Activated naive CD4-positive, alpha-beta T cell treated with anti-CD3 and anti-CD28 coated beads for 36 hours (primary cell): ENCODE results near the gene PPP3R1. TPM values are rescaled to one million over a fixed set of nuclear protein-coding genes. Genes with fewer than 3 reads are reported as not detected.
A peak's percentile ranks its signal among the peaks of the same experiment; 100 is the strongest.

Experiments
- CTCF ChIA-PET: fragments of 350-600 bp; sonication (Branson Sonifier 250); formaldehyde crosslinking; loops from one replicate; lab custom pipeline; 2021; ENCODE audit warnings: antibody characterized with exemption; lab: Charles Lee
- DNase-seq: peaks from one replicate; pipeline ENCODE4 v3.0.0-alpha.2; 2020
- H3K27ac Mint-ChIP-seq: one replicate; pipeline ENCODE4 v1.8.0; 2021; ENCODE audit warnings: mild to moderate bottlenecking, mixed read lengths
- H3K27me3 Mint-ChIP-seq: one replicate; pipeline ENCODE4 v1.8.0; 2021; ENCODE audit warnings: low read depth, mixed read lengths
- H3K36me3 Mint-ChIP-seq: one replicate; pipeline ENCODE4 v1.8.0; 2021; ENCODE audit warnings: low read depth, mixed read lengths
- H3K4me1 Mint-ChIP-seq: one replicate; pipeline ENCODE4 v1.8.0; 2021; ENCODE audit warnings: low read depth, mixed read lengths
- H3K4me3 Mint-ChIP-seq: one replicate; pipeline ENCODE4 v1.8.0; 2021; ENCODE audit warnings: mild to moderate bottlenecking, moderate library complexity, mixed read lengths
- H3K9me3 Mint-ChIP-seq: one replicate; pipeline ENCODE4 v1.8.0; 2021; ENCODE audit warnings: mixed read lengths
- intact Hi-C: fragments of 100-400 bp; cut with micrococcal nuclease; formaldehyde crosslinking; loops from one replicate; pipeline ENCODE4 v1.15.1; 2023
- total RNA-seq, 2 experiments: library from RNA; stranded (reverse); gene quantifications; one replicate each; pipeline ENCODE4 v1.2.3, GENCODE V29; 2021

The PPP3R1 gene
- total RNA-seq, 2 experiments from 2014 or later, result 61.3 to 63.5 TPM

DNA sequence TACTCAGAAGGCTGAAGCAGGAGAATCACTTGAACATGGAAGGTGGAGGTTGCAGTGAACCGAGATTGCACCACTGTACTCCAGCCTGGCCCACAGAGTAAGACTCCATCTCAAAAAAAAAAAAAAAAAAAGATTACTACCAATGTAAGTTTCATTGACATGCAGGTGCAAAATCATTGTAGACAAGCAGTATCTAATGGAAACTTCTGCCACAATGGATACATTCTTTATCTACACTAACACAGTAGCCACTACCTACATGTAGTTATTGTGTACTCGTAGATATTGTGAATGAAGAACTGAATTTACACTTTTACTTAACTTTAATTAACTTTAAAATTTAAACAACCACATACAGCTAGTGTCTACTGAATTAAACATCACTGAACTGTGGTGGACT is 10.6 kb downstream of the PPP3R1 start:
- intact Hi-C loops, result no loop called here
- DNase-seq, result no peak
- peaks cover 2% of the 10 kb centered on the region for H3K36me3 Mint-ChIP-seq
- no peaks in the 10 kb centered on the region for H3K27me3 Mint-ChIP-seq
- CTCF ChIA-PET, result interaction anchor here (1.5 kb wide), 1 partner anchor 46 kb away, joined by 4 read pairs; no protein-coding TSS in a partner anchor
- no peaks in the 10 kb centered on the region for H3K9me3 Mint-ChIP-seq
- no peak overlapping the region for H3K27ac Mint-ChIP-seq
- H3K4me3 Mint-ChIP-seq, result no peak overlapping the region
- H3K4me1 Mint-ChIP-seq, result peaks cover 52% of the 10 kb centered on the region

DNA sequence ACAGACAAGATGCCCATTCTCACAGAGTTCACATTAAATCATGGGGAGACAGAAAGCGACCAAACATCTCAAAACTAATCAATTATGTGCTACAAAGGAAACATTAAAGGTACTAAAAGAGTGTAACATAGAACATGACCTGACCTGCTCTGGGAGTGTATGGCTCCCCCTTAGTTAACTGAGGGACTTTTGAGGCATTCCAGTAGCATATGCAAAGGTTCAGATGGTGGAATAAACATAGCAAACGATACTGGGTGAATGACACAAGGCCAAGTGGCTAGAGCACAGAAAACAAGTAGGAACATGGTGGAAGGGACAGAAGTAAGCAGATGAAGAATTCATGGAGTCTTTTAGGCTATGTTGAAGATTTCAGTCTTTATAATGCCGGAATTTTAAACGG is 11.9 kb downstream of the PPP3R1 start:
- CTCF ChIA-PET, result no interaction called here
- no peak overlapping the region for H3K4me3 Mint-ChIP-seq
- H3K4me1 Mint-ChIP-seq, result peaks cover 64% of the 10 kb centered on the region
- no peak overlapping the region for H3K27ac Mint-ChIP-seq
- H3K27me3 Mint-ChIP-seq, result no peaks in the 10 kb centered on the region
- no peaks in the 10 kb centered on the region for H3K9me3 Mint-ChIP-seq
- H3K36me3 Mint-ChIP-seq, result peaks cover 2% of the 10 kb centered on the region
- DNase-seq, result no peak
- intact Hi-C loops, result no loop called here

DNA sequence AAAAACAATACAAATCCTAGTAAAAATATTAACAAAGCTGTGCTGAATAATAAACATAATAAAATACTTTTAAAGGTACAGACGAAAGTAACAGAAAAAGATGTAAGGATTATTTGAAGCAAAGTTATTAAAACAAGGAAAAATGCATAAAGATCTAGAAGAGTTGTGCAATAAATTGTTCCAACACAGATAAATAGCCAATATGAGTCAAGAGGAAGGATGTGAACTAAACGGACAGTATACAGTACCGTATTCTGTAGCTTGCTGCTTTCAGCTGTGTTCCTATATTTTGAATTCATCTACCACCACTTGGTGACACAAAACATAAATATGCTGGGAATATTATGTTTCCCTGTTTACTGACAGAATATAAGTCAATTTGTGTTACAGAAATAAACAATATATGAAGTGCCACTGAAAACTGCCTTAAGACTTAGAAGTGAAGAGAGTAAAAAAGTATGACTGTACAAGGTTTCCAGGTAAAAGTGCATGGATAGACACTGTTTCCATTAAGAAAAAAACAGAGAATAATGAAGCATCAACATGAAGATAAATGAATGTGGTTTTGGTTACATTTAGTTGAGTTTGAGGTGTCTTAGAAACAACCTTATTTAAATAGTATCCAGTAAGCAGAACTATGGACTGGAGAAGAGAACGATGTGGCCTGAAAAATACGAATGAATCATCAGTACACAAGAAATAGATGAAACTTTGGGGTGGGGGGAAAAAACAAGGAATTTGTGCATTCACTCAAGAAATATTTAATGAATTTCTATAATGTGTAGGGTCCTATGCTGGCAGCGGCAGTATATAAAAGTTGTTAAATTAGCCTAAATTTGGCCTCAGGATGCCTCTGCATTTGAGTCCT is 13.1 kb downstream of the PPP3R1 start:
- Mint-ChIP-seq H3K27me3 (no peaks in the 10 kb centered on the region), H3K36me3 (peaks cover 2% of the 10 kb centered on the region), H3K9me3 (no peaks in the 10 kb centered on the region), H3K4me3 (no peak overlapping the region), H3K27ac (no peak overlapping the region), H3K4me1 (peaks cover 76% of the 10 kb centered on the region)
- intact Hi-C loops, result loop anchor here (1.0 kb wide), 1 partner anchor 12 kb away; no protein-coding TSS in a partner anchor
- no peak for DNase-seq
- CTCF ChIA-PET, result no interaction called here

DNA sequence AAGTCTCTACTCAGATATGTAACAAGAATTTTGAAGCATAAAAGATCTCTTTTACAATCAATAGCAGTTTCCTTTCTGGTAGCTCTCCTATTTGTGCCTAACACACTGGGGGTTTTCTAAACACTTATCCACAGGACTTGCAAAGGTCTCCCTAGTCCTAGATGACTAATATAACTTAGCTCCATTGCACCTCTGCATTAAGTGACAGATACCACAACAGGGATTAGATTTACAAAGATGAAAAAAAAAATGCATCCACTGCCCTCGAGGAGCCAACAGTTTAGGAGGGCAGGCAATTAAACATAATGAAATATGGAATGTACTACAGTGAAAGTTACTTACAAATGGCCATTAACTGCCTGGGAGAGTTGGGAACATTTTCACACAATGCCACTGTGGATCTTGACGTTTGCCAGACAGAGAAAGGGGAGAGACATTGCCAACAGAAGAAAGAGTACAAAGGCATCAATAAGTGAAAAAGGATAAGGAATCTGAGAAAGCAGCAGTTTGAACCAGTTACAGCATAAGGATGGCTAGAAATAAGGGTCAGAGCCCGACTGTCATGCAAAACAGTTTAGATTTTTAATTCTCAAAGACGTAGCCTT is 14.3 kb downstream of the PPP3R1 start:
- intact Hi-C loops, result no loop called here
- Mint-ChIP-seq H3K4me1 (peaks cover 77% of the 10 kb centered on the region), H3K27ac (peak overlapping the region; percentile 23), H3K4me3 (no peak overlapping the region), H3K9me3 (no peaks in the 10 kb centered on the region), H3K27me3 (no peaks in the 10 kb centered on the region), H3K36me3 (peaks cover 2% of the 10 kb centered on the region)
- no peak for DNase-seq
- CTCF ChIA-PET, result interaction anchor here (0.8 to 1.0 kb wide), 3 partner anchors 12 to 49 kb away, joined by 3 to 6 read pairs (median 4); no protein-coding TSS in a partner anchor

DNA sequence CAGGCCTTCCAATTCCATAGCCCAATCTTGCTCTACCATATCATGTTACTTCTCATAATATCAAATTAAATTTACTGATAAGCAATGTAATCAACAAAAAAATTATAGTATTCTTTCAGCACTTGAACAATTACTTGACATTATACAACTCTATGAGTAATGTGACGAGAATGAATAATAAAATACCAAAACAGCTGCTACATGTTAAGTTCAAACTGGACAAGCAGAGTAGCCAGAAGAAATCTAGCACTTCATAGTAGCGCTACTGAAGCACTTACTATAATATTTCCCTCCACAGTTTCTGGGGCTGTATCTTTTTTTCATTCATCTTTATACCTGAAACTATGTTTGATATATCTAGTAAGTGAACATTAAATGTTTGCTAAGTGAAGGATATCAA is 14.9 kb downstream of the PPP3R1 start:
- intact Hi-C loops, result no loop called here
- Mint-ChIP-seq H3K27ac (no peak overlapping the region), H3K36me3 (peaks cover 2% of the 10 kb centered on the region), H3K9me3 (no peaks in the 10 kb centered on the region), H3K27me3 (no peaks in the 10 kb centered on the region), H3K4me3 (no peak overlapping the region), H3K4me1 (peaks cover 81% of the 10 kb centered on the region)
- DNase-seq, result no peak
- CTCF ChIA-PET, result interaction anchor here (0.9 to 1.0 kb wide), 2 partner anchors 13 to 42 kb away, joined by 3 to 6 read pairs; no protein-coding TSS in a partner anchor

DNA sequence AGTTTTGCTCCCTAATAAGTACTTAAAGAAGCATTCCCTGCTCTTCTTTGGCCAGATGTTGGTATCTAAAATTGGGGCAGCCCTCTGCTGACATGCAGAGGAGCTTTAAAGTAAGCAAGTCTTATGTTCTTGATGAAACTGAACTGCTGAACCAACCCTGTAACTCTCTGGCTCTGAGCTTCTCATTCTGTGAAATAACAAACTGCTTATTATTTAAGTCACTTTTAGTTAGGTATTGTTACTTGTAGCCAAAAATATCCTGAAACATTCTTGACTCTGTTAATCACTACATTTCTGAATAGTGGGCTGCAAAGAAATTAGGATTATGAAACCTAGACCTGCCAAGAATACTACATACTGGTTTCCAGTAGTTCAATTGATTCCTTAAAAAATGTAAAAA is 15.5 kb downstream of the PPP3R1 start:
- no peak for DNase-seq
- Mint-ChIP-seq H3K27ac (no peak overlapping the region), H3K36me3 (peaks cover 2% of the 10 kb centered on the region), H3K27me3 (no peaks in the 10 kb centered on the region), H3K4me1 (peaks cover 83% of the 10 kb centered on the region), H3K4me3 (no peak overlapping the region), H3K9me3 (no peaks in the 10 kb centered on the region)
- CTCF ChIA-PET, result interaction anchor here (0.6 to 1.1 kb wide), 6 partner anchors 13 to 190 kb away, joined by 3 to 6 read pairs (median 3); no protein-coding TSS in a partner anchor
- intact Hi-C loops, result no loop called here

DNA sequence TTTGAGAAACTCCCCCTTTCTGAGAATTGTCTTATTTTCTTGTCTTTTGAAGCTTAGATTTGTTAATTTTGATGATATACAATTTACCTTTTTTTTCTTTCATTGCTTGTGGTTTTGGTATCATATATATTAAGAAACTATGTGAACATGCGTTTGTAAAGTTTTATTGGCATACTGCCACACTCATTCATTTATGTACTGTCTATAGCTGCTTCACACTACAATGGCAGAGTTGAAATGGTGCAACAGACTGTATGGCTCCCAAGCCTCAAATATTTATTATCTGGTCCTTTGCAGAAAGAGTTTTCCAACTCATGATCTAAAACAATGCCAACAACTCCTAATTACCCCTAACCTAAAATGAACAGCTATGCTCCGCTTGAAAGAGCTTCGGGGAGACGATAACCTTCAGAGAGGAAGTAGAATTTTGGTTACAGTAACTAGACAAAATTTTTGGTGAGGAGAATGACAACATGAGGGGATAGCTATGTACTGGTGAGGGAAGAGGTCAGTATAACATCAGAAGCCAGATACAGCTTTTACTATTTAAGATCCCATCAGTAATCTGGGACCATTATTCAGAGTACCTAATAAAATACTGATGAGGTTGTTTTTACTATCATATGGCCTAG is 16.1 kb downstream of the PPP3R1 start:
- CTCF ChIA-PET, result interaction anchor here (0.6 to 1.1 kb wide), 5 partner anchors 13 to 189 kb away, joined by 3 read pairs; no protein-coding TSS in a partner anchor
- no peaks in the 10 kb centered on the region for H3K9me3 Mint-ChIP-seq
- intact Hi-C loops, result no loop called here
- no peaks in the 10 kb centered on the region for H3K27me3 Mint-ChIP-seq
- peaks cover 83% of the 10 kb centered on the region for H3K4me1 Mint-ChIP-seq
- peaks cover 2% of the 10 kb centered on the region for H3K36me3 Mint-ChIP-seq
- DNase-seq, result no peak
- no peak overlapping the region for H3K27ac Mint-ChIP-seq
- no peak overlapping the region for H3K4me3 Mint-ChIP-seq

DNA sequence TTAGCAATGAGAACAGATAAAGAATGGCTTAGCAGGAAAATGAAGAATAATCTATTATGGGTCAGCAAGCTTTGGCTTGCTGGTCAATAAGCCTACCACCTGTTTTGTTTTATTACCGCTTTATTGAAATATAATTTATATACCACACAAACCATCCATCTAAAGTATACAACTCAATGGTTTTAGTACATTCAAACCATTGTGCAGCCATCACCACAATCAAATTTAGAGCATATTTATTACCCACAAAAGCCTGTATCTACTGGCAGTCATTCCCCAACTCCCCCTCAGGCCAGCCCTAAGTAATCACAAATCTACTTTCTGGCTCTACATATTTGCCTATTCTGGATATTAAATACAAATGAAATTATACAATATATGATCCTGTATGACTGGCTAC is 17.2 kb downstream of the PPP3R1 start:
- CTCF ChIA-PET, result interaction anchor here (0.6 kb wide), 1 partner anchor 15 kb away, joined by 3 read pairs; no protein-coding TSS in a partner anchor
- Mint-ChIP-seq H3K27ac (no peak overlapping the region), H3K4me3 (no peak overlapping the region), H3K36me3 (no peaks in the 10 kb centered on the region), H3K4me1 (peaks cover 83% of the 10 kb centered on the region), H3K27me3 (no peaks in the 10 kb centered on the region), H3K9me3 (no peaks in the 10 kb centered on the region)
- DNase-seq, result no peak
- intact Hi-C loops, result no loop called here

DNA sequence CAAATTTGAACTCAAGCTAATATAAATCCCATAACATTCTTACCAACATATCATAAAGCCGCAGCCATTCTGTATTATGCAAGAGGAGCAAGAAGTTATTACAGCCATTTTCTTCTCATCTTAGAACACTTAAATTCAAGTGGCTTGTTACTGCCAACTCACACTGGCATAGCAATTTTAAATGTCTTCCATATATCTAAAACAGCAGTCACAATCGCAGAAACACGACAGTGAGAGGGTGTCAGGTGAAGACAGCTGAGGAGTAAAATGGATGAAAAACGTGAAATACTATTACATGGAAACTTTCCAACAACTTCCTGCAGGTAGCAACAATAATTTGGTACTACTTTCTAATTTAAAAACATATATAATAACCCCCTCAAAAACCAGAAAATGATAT is 17.9 kb downstream of the PPP3R1 start:
- H3K27me3 Mint-ChIP-seq, result no peaks in the 10 kb centered on the region
- H3K4me1 Mint-ChIP-seq, result peaks cover 82% of the 10 kb centered on the region
- no peak overlapping the region for H3K4me3 Mint-ChIP-seq
- H3K9me3 Mint-ChIP-seq, result no peaks in the 10 kb centered on the region
- no peak for DNase-seq
- H3K27ac Mint-ChIP-seq, result no peak overlapping the region
- CTCF ChIA-PET, result no interaction called here
- intact Hi-C loops, result no loop called here
- no peaks in the 10 kb centered on the region for H3K36me3 Mint-ChIP-seq

DNA sequence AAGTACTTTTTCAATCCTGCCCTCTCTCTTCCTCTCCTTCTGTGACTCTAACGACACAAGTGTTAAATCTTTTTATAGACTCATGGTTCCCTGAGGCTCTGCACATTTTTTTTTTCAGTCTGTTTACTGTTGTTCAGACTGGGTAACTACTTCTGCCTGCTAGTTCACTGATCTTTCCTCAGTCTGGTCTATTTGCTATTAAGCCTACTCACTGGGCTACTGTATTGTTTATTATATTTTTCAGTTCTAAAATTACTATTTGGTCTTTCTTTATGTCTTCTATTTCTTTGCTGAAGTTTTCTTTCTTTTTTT is 21.3 kb downstream of the PPP3R1 start:
- H3K27ac Mint-ChIP-seq, result no peak overlapping the region

DNA sequence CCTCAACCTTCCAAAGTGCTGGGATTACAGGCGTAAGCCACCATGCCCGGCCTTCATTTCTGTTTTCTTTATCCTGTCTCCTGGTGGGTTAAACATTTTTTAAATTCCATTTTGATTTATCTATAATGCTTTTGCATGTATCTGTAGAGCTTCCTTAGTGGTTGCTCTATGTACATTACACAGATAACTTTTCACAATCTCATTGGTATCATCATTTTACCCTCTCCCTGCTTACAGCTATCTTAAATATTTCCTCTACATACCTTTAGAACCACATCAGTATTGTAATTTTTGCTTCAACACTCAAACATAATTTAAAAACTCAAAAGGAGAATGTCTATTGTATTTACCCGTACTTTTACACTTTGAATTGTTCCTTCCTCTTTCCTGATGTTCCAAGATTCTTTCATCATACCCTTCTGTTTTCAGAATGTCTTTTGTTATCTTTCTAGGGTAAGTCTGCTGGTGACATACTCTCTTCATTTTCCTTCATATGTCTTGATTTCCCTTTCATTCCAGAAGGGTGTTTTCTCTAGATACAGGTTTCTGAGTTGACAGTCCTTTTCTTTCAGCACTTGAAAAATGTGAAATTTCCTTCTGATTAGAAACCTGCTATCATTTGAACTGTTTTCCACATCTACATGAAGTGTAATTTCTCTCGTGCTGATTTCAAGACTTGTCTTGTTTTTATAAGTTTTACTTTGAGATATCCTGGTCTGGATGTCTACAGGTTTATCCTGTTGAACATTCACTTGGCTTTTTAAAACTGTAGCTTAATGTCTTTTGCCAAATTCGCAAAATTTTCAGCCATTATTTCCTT is 21.9 kb downstream of the PPP3R1 start:
- CTCF ChIA-PET, result interaction anchor here (0.7 to 1.6 kb wide), 4 partner anchors 11 to 45 kb away, joined by 3 to 6 read pairs (median 4); no protein-coding TSS in a partner anchor
- intact Hi-C loops, result no loop called here
- H3K4me3 Mint-ChIP-seq, result no peak overlapping the region
- no peak for DNase-seq
- no peaks in the 10 kb centered on the region for H3K36me3 Mint-ChIP-seq
- H3K9me3 Mint-ChIP-seq, result no peaks in the 10 kb centered on the region
- H3K4me1 Mint-ChIP-seq, result peaks cover 76% of the 10 kb centered on the region
- H3K27me3 Mint-ChIP-seq, result no peaks in the 10 kb centered on the region
- H3K27ac Mint-ChIP-seq, result no peak overlapping the region

More for the DNA sequence above, 21.3 kb downstream of the PPP3R1 start:
- H3K9me3 Mint-ChIP-seq, result no peaks in the 10 kb centered on the region
- intact Hi-C loops, result no loop called here
- H3K27me3 Mint-ChIP-seq, result no peaks in the 10 kb centered on the region
- CTCF ChIA-PET, result interaction anchor here (1.0 to 1.6 kb wide), 2 partner anchors 12 to 45 kb away, joined by 3 to 4 read pairs; no protein-coding TSS in a partner anchor
- DNase-seq, result no peak
- H3K36me3 Mint-ChIP-seq, result no peaks in the 10 kb centered on the region
- H3K4me3 Mint-ChIP-seq, result no peak overlapping the region
- peaks cover 76% of the 10 kb centered on the region for H3K4me1 Mint-ChIP-seq
